ENCODE results near the gene HBB. TPM values are rescaled to one million over a fixed set of nuclear protein-coding genes. Genes with fewer than 3 reads are reported as not detected.
"Not testable (repeated sequence)": the region's sequence is repeated elsewhere in the genome, so short reads cannot be mapped to it uniquely, and the experiment has no call there.

Gene HBB
- total and polyA plus RNA-seq, 8 donors: 2.9 to 1,619 (median 14.1) TPM

- no peak for TF ChIP-seq POLR2AphosphoS5 (IDR thresholded peaks at IDR 0.05)
- TF ChIP-seq POLR2A (IDR thresholded peaks at IDR 0.05): no peak
- TF ChIP-seq CTCF (IDR thresholded peaks at IDR 0.05): no peak
- TF ChIP-seq EP300 (IDR thresholded peaks at IDR 0.05): no peak
- H3K27me3 ChIP-seq: no peaks in the 10 kb centered on the region
- intact Hi-C loops (cut with DNase I; ENCODE audit: low total_unique reads): no loop called here
- no peaks in the 10 kb centered on the region for H3K4me1 ChIP-seq
- no peak for DNase-seq
- no peaks in the 10 kb centered on the region for H3K36me3 ChIP-seq
- H3K27ac ChIP-seq: no peak overlapping the region
- no peaks in the 10 kb centered on the region for H3K9me3 ChIP-seq
- H3K4me3 ChIP-seq: no peak overlapping the region
- 71 to 81% (median 75%) methylated on average over 9 of the region's 9 CpGs for WGBS, 5 donors
These were observed 25.5 kb upstream of the HBB start for GRCh38 chr11:5252192-5252918.

- no peak for TF ChIP-seq POLR2A (IDR thresholded peaks at IDR 0.05)
- TF ChIP-seq EP300 (IDR thresholded peaks at IDR 0.05): no peak
- TF ChIP-seq POLR2AphosphoS5 (IDR thresholded peaks at IDR 0.05): no peak
- TF ChIP-seq CTCF (IDR thresholded peaks at IDR 0.05): no peak
These were observed 24.9 kb upstream of the HBB start for GRCh38 chr11:5251746-5252145.

GRCh38 chr11:5250543-5251204 is 23.8 kb upstream of the HBB start:
- H3K27me3 ChIP-seq: no peaks in the 10 kb centered on the region
- no peak overlapping the region for H3K27ac ChIP-seq
- no peak overlapping the region for H3K4me3 ChIP-seq
- intact Hi-C loops (cut with DNase I; ENCODE audit: low total_unique reads): no loop called here
- DNase-seq: no peak
- no peaks in the 10 kb centered on the region for H3K4me1 ChIP-seq
- no peak for TF ChIP-seq POLR2AphosphoS5 (IDR thresholded peaks at IDR 0.05)
- TF ChIP-seq CTCF (IDR thresholded peaks at IDR 0.05): no peak
- no peak for TF ChIP-seq POLR2A (IDR thresholded peaks at IDR 0.05)
- no peak for TF ChIP-seq EP300 (IDR thresholded peaks at IDR 0.05)
- WGBS, 5 donors: 83 to 86% (median 84%) methylated on average over 4 of the region's 4 CpGs
- no peaks in the 10 kb centered on the region for H3K9me3 ChIP-seq
- H3K36me3 ChIP-seq: no peaks in the 10 kb centered on the region

More at GRCh38 chr11:5251746-5252145, 24.9 kb upstream of the HBB start:
- H3K4me1 ChIP-seq: no peaks in the 10 kb centered on the region
- no peaks in the 10 kb centered on the region for H3K27me3 ChIP-seq
- intact Hi-C loops (cut with DNase I; ENCODE audit: low total_unique reads): no loop called here
- no peaks in the 10 kb centered on the region for H3K36me3 ChIP-seq
- no peak for DNase-seq
- WGBS, 5 donors: 15 to 63% (median 44%) methylated on average over 2 of the region's 2 CpGs
- no peaks in the 10 kb centered on the region for H3K9me3 ChIP-seq
- no peak overlapping the region for H3K4me3 ChIP-seq
- no peak overlapping the region for H3K27ac ChIP-seq

GRCh38 chr11:5249807-5250396 is 23.0 kb upstream of the HBB start, which contains the start of gene HBG1:
HBG1 (minus strand) TSS chr11:5249857; CDS start chr11:5249804, 53 bp downstream.
- H3K4me3 ChIP-seq; H3K9me3 ChIP-seq; H3K27me3 ChIP-seq; H3K27ac ChIP-seq; DNase-seq; H3K4me1 ChIP-seq; H3K36me3 ChIP-seq; intact Hi-C loops (cut with DNase I; ENCODE audit: low total_unique reads): not testable (repeated sequence)
- 66 to 88% (median 82%) methylated on average over 2 to 4 of the region's 9 CpGs for WGBS, 5 donors

GRCh38 chr11:5248498-5248897 is 21.6 kb upstream of the HBB start:
- H3K36me3 ChIP-seq: not testable (repeated sequence)

More at GRCh38 chr11:5248498-5248897, 21.6 kb upstream of the HBB start:
- DNase-seq; intact Hi-C loops (cut with DNase I; ENCODE audit: low total_unique reads); H3K27me3 ChIP-seq; H3K4me1 ChIP-seq; H3K4me3 ChIP-seq; H3K27ac ChIP-seq; H3K9me3 ChIP-seq: not testable (repeated sequence)
- 24 to 90% (median 70%) methylated on average over 7 of the region's 7 CpGs for WGBS, 5 donors

Measured in stomach (tissue), 9 donors.